Endothelial cell (in vitro differentiated cells): ENCODE results near the gene UBAP2L. TPM values are rescaled to one million over a fixed set of nuclear protein-coding genes. Genes with fewer than 3 reads are reported as not detected.
"Not testable (repeated sequence)": the region's sequence is repeated elsewhere in the genome, so short reads cannot be mapped to it uniquely, and the experiment has no call there.

Experiments
- DNase-seq: peaks from one replicate; pipeline ENCODE4 v3.0.0; 2021; ENCODE audit warnings: low spot score
- H3K27ac Mint-ChIP-seq: one replicate; pipeline ENCODE4 v1.8.0; 2021; ENCODE audit warnings: mixed read lengths, inconsistent platforms; ENCODE audit not compliant: unreplicated experiment
- H3K27me3 Mint-ChIP-seq: one replicate; pipeline ENCODE4 v1.8.0; 2021; ENCODE audit warnings: mild to moderate bottlenecking, moderate library complexity, mixed read lengths, inconsistent platforms; ENCODE audit not compliant: unreplicated experiment
- H3K36me3 Mint-ChIP-seq: one replicate; pipeline ENCODE4 v1.8.0; 2021; ENCODE audit warnings: mild to moderate bottlenecking, low read depth, mixed read lengths, inconsistent platforms; ENCODE audit not compliant: unreplicated experiment
- H3K4me1 Mint-ChIP-seq: one replicate; pipeline ENCODE4 v1.8.0; 2021; ENCODE audit warnings: mild to moderate bottlenecking, mixed read lengths, inconsistent platforms; ENCODE audit not compliant: unreplicated experiment
- H3K4me3 Mint-ChIP-seq: one replicate; pipeline ENCODE4 v1.8.0; 2021; ENCODE audit warnings: mild to moderate bottlenecking, mixed read lengths, inconsistent platforms; ENCODE audit not compliant: unreplicated experiment
- H3K9me3 Mint-ChIP-seq: one replicate; pipeline ENCODE4 v1.8.0; 2021; ENCODE audit warnings: mixed read lengths, inconsistent platforms; ENCODE audit not compliant: unreplicated experiment
- CTCF ChIP-seq: fragments of 200-600 bp; sonication (generic); IDR thresholded peaks from one replicate; pipeline ENCODE4 v1.5.0; 2021; ENCODE audit warnings: antibody characterized with exemption; ENCODE audit not compliant: unreplicated experiment
- total RNA-seq: library from RNA; stranded (reverse); fragmentation: NEBNext Ultra II Directional; extraction: Animal tissue kit (Norgen Biotek cat#: 25700); gene quantifications from one replicate; pipeline ENCODE4 v1.2.1, GENCODE V29; 2021; ENCODE audit not compliant: unreplicated experiment

The UBAP2L gene
- total RNA-seq, 1 donor from 2014 or later: 243 TPM

- H3K9me3 Mint-ChIP-seq: no peaks in the 10 kb centered on the region
- H3K27ac Mint-ChIP-seq: peak overlapping the region; percentile 11
- no peak for TF ChIP-seq CTCF
- peaks cover 2% of the 10 kb centered on the region for H3K27me3 Mint-ChIP-seq
- H3K36me3 Mint-ChIP-seq: peaks cover 24% of the 10 kb centered on the region
- DNase-seq: no peak
- H3K4me3 Mint-ChIP-seq: peak overlapping the region; percentile 21
- peaks cover 37% of the 10 kb centered on the region for H3K4me1 Mint-ChIP-seq
Observed at GRCh38 chr1:154270833-154271232, 50.1 kb downstream of the UBAP2L start.

- Mint-ChIP-seq H3K36me3 (peaks cover 24% of the 10 kb centered on the region), H3K27ac (peak within 1 kb of the TSS; percentile 84), H3K4me3 (peak within 1 kb of the TSS; percentile 97), H3K27me3 (peaks cover 2% of the 10 kb centered on the region), H3K4me1 (peaks cover 37% of the 10 kb centered on the region), H3K9me3 (no peaks in the 10 kb centered on the region)
- DNase-seq: peak; percentile 90
- peak; percentile 36 for TF ChIP-seq CTCF
Observed at GRCh38 chr1:154272217-154272998, 51.7 kb downstream of the UBAP2L start, which contains the start of gene HAX1. HAX1 (plus strand) TSS chr1:154272629; CDS start chr1:154272724, 95 bp downstream.

- TF ChIP-seq CTCF: no peak
Observed at GRCh38 chr1:154272999-154273563, 52.3 kb downstream of the UBAP2L start.

GRCh38 chr1:154276797-154277196 is 56.0 kb downstream of the UBAP2L start:
- peaks cover 5% of the 10 kb centered on the region for H3K36me3 Mint-ChIP-seq
- no peak overlapping the region for H3K4me3 Mint-ChIP-seq
- peak; percentile 21 for TF ChIP-seq CTCF
- H3K27ac Mint-ChIP-seq: no peak overlapping the region
- peaks cover 25% of the 10 kb centered on the region for H3K4me1 Mint-ChIP-seq
- no peaks in the 10 kb centered on the region for H3K9me3 Mint-ChIP-seq
- peaks cover 2% of the 10 kb centered on the region for H3K27me3 Mint-ChIP-seq
- DNase-seq: no peak

More at GRCh38 chr1:154272999-154273563, 52.3 kb downstream of the UBAP2L start:
- peak overlapping the region; percentile 73 for H3K27ac Mint-ChIP-seq
- H3K4me1 Mint-ChIP-seq: peaks cover 37% of the 10 kb centered on the region
- H3K9me3 Mint-ChIP-seq: no peaks in the 10 kb centered on the region
- H3K27me3 Mint-ChIP-seq: peaks cover 2% of the 10 kb centered on the region
- DNase-seq: no peak
- H3K36me3 Mint-ChIP-seq: peaks cover 24% of the 10 kb centered on the region
- peak overlapping the region; percentile 97 for H3K4me3 Mint-ChIP-seq

GRCh38 chr1:154287591-154287990 is 66.8 kb downstream of the UBAP2L start:
- H3K36me3 Mint-ChIP-seq, H3K9me3 Mint-ChIP-seq, DNase-seq, H3K27me3 Mint-ChIP-seq, H3K4me1 Mint-ChIP-seq, H3K4me3 Mint-ChIP-seq, H3K27ac Mint-ChIP-seq: not testable (repeated sequence)
